GM18951 (cell line): ENCODE data around the gene SHROOM3.
"Not testable (repeated sequence)": the region's sequence is repeated elsewhere in the genome, so short reads cannot be mapped to it uniquely, and the experiment has no call there.

Source experiments
- POLR2A ChIP-seq: IDR thresholded peaks from 4 replicates; pipeline ENCODE4 v1.6.1; 2011; ENCODE audit warnings: mild to moderate bottlenecking; ENCODE audit not compliant: insufficient read length, insufficient read depth; ENCODE audit errors: extremely low read depth
- in situ Hi-C: fragments of 300-500 bp; cut with MboI; formaldehyde crosslinking; loops from one replicate; pipeline ENCODE4 v1.12.0; 2022; ENCODE audit warnings: low sequenced_read_pairs, mixed read lengths, inconsistent platforms; ENCODE audit not compliant: unreplicated experiment

The SHROOM3 gene

GRCh38 chr4:76434901-76435527, at the start of gene SHROOM3:
SHROOM3 (plus strand) TSS chr4:76435229; CDS start chr4:76436053, 824 bp downstream.
- no peak for TF ChIP-seq POLR2A
- in situ Hi-C loops: loop anchor here (5.0 kb wide), 1 partner anchor 72 kb away; no protein-coding TSS in a partner anchor

- TF ChIP-seq POLR2A: no peak
- in situ Hi-C loops: no loop called here
These were observed 49.1 kb upstream of the SHROOM3 start for GRCh38 chr4:76385974-76386373.

- in situ Hi-C loops: no loop called here
- TF ChIP-seq POLR2A: no peak
These were observed 48.3 kb upstream of the SHROOM3 start for GRCh38 chr4:76386566-76387305.

- in situ Hi-C loops: no loop called here
These were observed 46.7 kb upstream of the SHROOM3 start for GRCh38 chr4:76388160-76388908.

GRCh38 chr4:76401654-76402053, 33.4 kb upstream of the SHROOM3 start:
- in situ Hi-C loops: no loop called here
- no peak for TF ChIP-seq POLR2A

More at GRCh38 chr4:76388160-76388908, 46.7 kb upstream of the SHROOM3 start:
- no peak for TF ChIP-seq POLR2A

GRCh38 chr4:76406081-76406480, 28.9 kb upstream of the SHROOM3 start:
- TF ChIP-seq POLR2A: no peak
- in situ Hi-C loops: no loop called here

- in situ Hi-C loops: no loop called here
- TF ChIP-seq POLR2A: no peak
These were observed 27.4 kb upstream of the SHROOM3 start for GRCh38 chr4:76407440-76408119.

- TF ChIP-seq POLR2A: no peak
- in situ Hi-C loops: no loop called here
These were observed 24.4 kb upstream of the SHROOM3 start for GRCh38 chr4:76410636-76411035.

GRCh38 chr4:76420188-76420761, 14.8 kb upstream of the SHROOM3 start:
- no peak for TF ChIP-seq POLR2A
- in situ Hi-C loops: no loop called here

GRCh38 chr4:76420762-76421581, 14.1 kb upstream of the SHROOM3 start, which contains the start of gene CCDC158:
CCDC158 (minus strand) TSS chr4:76421141; CDS start chr4:76403207, 17,934 bp downstream.
- no peak for TF ChIP-seq POLR2A
- in situ Hi-C loops: no loop called here

GRCh38 chr4:76423159-76423558, 11.9 kb upstream of the SHROOM3 start:
- in situ Hi-C loops: not testable (repeated sequence)

- in situ Hi-C loops: no loop called here
- TF ChIP-seq POLR2A: no peak
These were observed 8.8 kb upstream of the SHROOM3 start for GRCh38 chr4:76426272-76426671.
